Neural cell (in vitro differentiated cells): Measurements from ENCODE around the gene ETNK1. TPM values are rescaled to one million over a fixed set of nuclear protein-coding genes. Genes with fewer than 3 reads are reported as not detected.
A peak's percentile ranks its signal among the peaks of the same experiment; 100 is the strongest.

ENCODE experiments used
- H2AFZ ChIP-seq: fragments of 200-600, 300-800 bp; sonication (generic), shearing (Covaris generic); 2 replicates; pipeline ENCODE4 v1.6.0; 2014; ENCODE audit warnings: low read depth, mild to moderate bottlenecking, antibody characterized with exemption, low read length, moderate library complexity
- H3F3A ChIP-seq: fragments of 200-600 bp; shearing (Covaris generic); 2 replicates; pipeline ENCODE4 v1.6.1; 2016; ENCODE audit warnings: mild to moderate bottlenecking, moderate library complexity, mixed read lengths, antibody characterized with exemption, low read length; ENCODE audit not compliant: insufficient read depth, poor library complexity, severe bottlenecking
- H3K27ac ChIP-seq: fragments of 200-600, 300-800 bp; sonication (generic), shearing (Covaris generic); 2 replicates; pipeline ENCODE4 v1.5.1; 2014; ENCODE audit warnings: mild to moderate bottlenecking, low read length, moderate library complexity
- H3K27me3 ChIP-seq: fragments of 300-800, 200-600 bp; sonication (generic), shearing (Covaris generic); 2 replicates; pipeline ENCODE4 v1.6.0; 2014; ENCODE audit warnings: mild to moderate bottlenecking, low read depth, low read length, moderate library complexity; ENCODE audit not compliant: insufficient read depth
- H3K36me3 ChIP-seq: fragments of 300-800, 200-600 bp; sonication (generic), shearing (Covaris generic); 2 replicates; pipeline ENCODE4 v1.5.1; 2014; ENCODE audit warnings: mild to moderate bottlenecking, antibody characterized with exemption, low read length, moderate library complexity; ENCODE audit not compliant: insufficient read depth
- H3K4me2 ChIP-seq: fragments of 300-800, 200-600 bp; sonication (generic), shearing (Covaris generic); 2 replicates; pipeline ENCODE4 v1.6.0; 2014; ENCODE audit warnings: mild to moderate bottlenecking, low read length
- H3K4me3 ChIP-seq: fragments of 300-800, 200-600 bp; sonication (generic), shearing (Covaris generic); 2 replicates; pipeline ENCODE4 v1.5.1; 2014; ENCODE audit warnings: mild to moderate bottlenecking, low read length, moderate library complexity
- H3K79me2 ChIP-seq: fragments of 200-600 bp; shearing (Covaris generic); replicated peaks from 2 replicates; pipeline ENCODE4 v1.6.0; 2014; ENCODE audit warnings: mild to moderate bottlenecking, low read length, moderate library complexity; ENCODE audit not compliant: insufficient read depth
- H3K9ac ChIP-seq: fragments of 300-800, 200-600 bp; sonication (generic), shearing (Covaris generic); 2 replicates; pipeline ENCODE4 v1.6.1; 2016; ENCODE audit warnings: mild to moderate bottlenecking, low read length, mixed read lengths
- H3K9me2 ChIP-seq: fragments of 200-600 bp; shearing (Covaris generic); 2 replicates; pipeline ENCODE4 v1.6.1; 2016; ENCODE audit warnings: mild to moderate bottlenecking, low read length, mixed read lengths; ENCODE audit not compliant: insufficient read depth
- H3K9me3 ChIP-seq: fragments of 200-600, 300-800 bp; sonication (generic), shearing (Covaris generic); 2 replicates; pipeline ENCODE4 v1.6.1; 2016; ENCODE audit warnings: mild to moderate bottlenecking, mixed run types, low read length, moderate library complexity, mixed read lengths
- H4K20me1 ChIP-seq: fragments of 200-600 bp; shearing (Covaris generic); 2 replicates; pipeline ENCODE4 v1.6.1; 2016; ENCODE audit warnings: mild to moderate bottlenecking, mixed run types; ENCODE audit not compliant: insufficient read depth
- EZH2 ChIP-seq: fragments of 200-600, 300-800 bp; shearing (Covaris generic), sonication (generic); IDR thresholded peaks from 2 replicates; pipeline ENCODE4 v1.6.1; 2014; ENCODE audit warnings: antibody characterized with exemption, low read length, borderline replicate concordance, mild to moderate bottlenecking; ENCODE audit not compliant: insufficient read depth, poor library complexity, severe bottlenecking
- MXI1 ChIP-seq: fragments of 450-650 bp; conservative IDR thresholded peaks from 2 replicates; pipeline ENCODE4 v1.6.1; 2014; ENCODE audit warnings: antibody characterized with exemption, mild to moderate bottlenecking; ENCODE audit not compliant: poor library complexity, severe bottlenecking
- POLR2AphosphoS5 ChIP-seq: IDR thresholded peaks from 2 replicates; pipeline ENCODE4 v1.6.1; 2012
- RAD21 ChIP-seq: fragments of 450-650 bp; conservative IDR thresholded peaks from 2 replicates; pipeline ENCODE4 v1.6.1; 2014; ENCODE audit warnings: antibody characterized with exemption, mild to moderate bottlenecking, moderate library complexity
- SMC3 ChIP-seq: fragments of 450-650 bp; conservative IDR thresholded peaks from 2 replicates; pipeline ENCODE4 v1.6.1; 2014; ENCODE audit warnings: antibody characterized with exemption, mild to moderate bottlenecking, moderate library complexity; ENCODE audit not compliant: poor library complexity
- TAF1 ChIP-seq: IDR thresholded peaks from 2 replicates; pipeline ENCODE4 v1.6.1; 2012; ENCODE audit warnings: low read depth
- polyA plus RNA-seq: library from polyadenylated mRNA; depleted of rRNA; stranded (reverse); fragments of >200 nt; gene quantifications from 2 replicates; pipeline ENCODE4 v1.2.3, GENCODE V29; 2014
- TF ChIP-seq, protein P1 (sequence below): IDR thresholded peaks from 2 replicates; pipeline ENCODE4 v1.6.1; 2012; ENCODE audit warnings: borderline replicate concordance
- TF ChIP-seq, protein P2 (sequence below): fragments of 450-650 bp; IDR thresholded peaks from 2 replicates; pipeline ENCODE4 v1.5.1; 2014; ENCODE audit warnings: antibody characterized with exemption, mild to moderate bottlenecking, moderate library complexity; ENCODE audit not compliant: poor library complexity, severe bottlenecking

ETNK1 gene
- polyA plus RNA-seq, 1 donor from 2014 or later, result 78.5 TPM

DNA sequence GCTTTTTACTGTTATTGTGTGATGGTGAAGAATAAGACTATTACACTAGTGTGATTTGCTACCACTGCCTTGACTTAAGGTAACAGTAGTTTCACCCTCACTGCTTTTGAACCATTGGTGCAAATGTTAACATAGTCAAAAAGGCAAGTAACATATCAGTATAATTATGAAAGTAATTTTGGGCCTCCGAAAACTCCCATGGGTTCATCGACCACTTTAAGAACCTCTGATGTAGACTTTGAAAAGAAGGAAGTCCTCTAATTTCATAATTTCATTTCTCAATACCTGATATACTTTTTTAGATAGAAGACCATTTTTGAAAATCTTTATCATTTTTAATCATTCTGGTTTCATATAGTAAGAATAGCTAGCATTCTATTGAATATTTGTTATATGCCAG, 57.7 kb downstream of the ETNK1 start:
- TF ChIP-seq RAD21, result no peak
- no peak for TF ChIP-seq POLR2AphosphoS5
- no peaks in the 10 kb centered on the region for H3K79me2 ChIP-seq
- H3K9ac ChIP-seq, result no peak overlapping the region
- H4K20me1 ChIP-seq, result no peaks in the 10 kb centered on the region
- no peaks in the 10 kb centered on the region for H3F3A ChIP-seq
- no peak overlapping the region for H3K4me2 ChIP-seq
- no peak overlapping the region for H3K27ac ChIP-seq
- H3K4me3 ChIP-seq, result no peak overlapping the region
- no peaks in the 10 kb centered on the region for H3K9me2 ChIP-seq
- H3K9me3 ChIP-seq, result no peaks in the 10 kb centered on the region
- H3K27me3 ChIP-seq, result no peaks in the 10 kb centered on the region
- peaks cover 24% of the 10 kb centered on the region for H3K36me3 ChIP-seq
- H2AFZ ChIP-seq, result no peak overlapping the region

DNA sequence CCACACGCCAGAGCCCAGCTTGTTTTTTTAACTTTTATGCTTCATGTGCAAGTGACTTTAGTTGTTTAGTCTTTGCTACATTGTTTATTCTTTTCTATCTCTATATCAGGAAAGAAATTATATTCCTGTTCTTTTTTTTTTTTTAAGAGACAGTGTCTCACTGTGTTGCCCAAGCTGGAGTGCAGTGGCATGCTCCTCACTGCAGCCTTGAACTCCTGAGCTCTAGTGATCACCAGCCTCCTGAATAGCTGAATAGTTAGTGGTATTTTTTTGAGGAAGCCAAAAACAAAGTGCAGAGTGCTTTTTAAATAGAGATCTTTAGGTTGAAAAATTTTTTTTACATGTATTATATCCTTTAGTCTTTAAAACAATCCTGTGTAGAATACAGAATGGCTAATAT, 58.2 kb downstream of the ETNK1 start:
- Histone ChIP-seq H3K9ac (no peak overlapping the region), H3F3A (no peaks in the 10 kb centered on the region), H3K79me2 (no peaks in the 10 kb centered on the region), H3K9me2 (no peaks in the 10 kb centered on the region), H4K20me1 (no peaks in the 10 kb centered on the region), H3K36me3 (peaks cover 23% of the 10 kb centered on the region), H3K4me2 (no peak overlapping the region), H3K27ac (no peak overlapping the region), H3K9me3 (no peaks in the 10 kb centered on the region), H2AFZ (no peak overlapping the region), H3K27me3 (no peaks in the 10 kb centered on the region), H3K4me3 (no peak overlapping the region)
- TF ChIP-seq, protein P1, sequence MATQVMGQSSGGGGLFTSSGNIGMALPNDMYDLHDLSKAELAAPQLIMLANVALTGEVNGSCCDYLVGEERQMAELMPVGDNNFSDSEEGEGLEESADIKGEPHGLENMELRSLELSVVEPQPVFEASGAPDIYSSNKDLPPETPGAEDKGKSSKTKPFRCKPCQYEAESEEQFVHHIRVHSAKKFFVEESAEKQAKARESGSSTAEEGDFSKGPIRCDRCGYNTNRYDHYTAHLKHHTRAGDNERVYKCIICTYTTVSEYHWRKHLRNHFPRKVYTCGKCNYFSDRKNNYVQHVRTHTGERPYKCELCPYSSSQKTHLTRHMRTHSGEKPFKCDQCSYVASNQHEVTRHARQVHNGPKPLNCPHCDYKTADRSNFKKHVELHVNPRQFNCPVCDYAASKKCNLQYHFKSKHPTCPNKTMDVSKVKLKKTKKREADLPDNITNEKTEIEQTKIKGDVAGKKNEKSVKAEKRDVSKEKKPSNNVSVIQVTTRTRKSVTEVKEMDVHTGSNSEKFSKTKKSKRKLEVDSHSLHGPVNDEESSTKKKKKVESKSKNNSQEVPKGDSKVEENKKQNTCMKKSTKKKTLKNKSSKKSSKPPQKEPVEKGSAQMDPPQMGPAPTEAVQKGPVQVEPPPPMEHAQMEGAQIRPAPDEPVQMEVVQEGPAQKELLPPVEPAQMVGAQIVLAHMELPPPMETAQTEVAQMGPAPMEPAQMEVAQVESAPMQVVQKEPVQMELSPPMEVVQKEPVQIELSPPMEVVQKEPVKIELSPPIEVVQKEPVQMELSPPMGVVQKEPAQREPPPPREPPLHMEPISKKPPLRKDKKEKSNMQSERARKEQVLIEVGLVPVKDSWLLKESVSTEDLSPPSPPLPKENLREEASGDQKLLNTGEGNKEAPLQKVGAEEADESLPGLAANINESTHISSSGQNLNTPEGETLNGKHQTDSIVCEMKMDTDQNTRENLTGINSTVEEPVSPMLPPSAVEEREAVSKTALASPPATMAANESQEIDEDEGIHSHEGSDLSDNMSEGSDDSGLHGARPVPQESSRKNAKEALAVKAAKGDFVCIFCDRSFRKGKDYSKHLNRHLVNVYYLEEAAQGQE, result no peak
- TF ChIP-seq EZH2, result no peak
- TF ChIP-seq TAF1, result no peak

DNA sequence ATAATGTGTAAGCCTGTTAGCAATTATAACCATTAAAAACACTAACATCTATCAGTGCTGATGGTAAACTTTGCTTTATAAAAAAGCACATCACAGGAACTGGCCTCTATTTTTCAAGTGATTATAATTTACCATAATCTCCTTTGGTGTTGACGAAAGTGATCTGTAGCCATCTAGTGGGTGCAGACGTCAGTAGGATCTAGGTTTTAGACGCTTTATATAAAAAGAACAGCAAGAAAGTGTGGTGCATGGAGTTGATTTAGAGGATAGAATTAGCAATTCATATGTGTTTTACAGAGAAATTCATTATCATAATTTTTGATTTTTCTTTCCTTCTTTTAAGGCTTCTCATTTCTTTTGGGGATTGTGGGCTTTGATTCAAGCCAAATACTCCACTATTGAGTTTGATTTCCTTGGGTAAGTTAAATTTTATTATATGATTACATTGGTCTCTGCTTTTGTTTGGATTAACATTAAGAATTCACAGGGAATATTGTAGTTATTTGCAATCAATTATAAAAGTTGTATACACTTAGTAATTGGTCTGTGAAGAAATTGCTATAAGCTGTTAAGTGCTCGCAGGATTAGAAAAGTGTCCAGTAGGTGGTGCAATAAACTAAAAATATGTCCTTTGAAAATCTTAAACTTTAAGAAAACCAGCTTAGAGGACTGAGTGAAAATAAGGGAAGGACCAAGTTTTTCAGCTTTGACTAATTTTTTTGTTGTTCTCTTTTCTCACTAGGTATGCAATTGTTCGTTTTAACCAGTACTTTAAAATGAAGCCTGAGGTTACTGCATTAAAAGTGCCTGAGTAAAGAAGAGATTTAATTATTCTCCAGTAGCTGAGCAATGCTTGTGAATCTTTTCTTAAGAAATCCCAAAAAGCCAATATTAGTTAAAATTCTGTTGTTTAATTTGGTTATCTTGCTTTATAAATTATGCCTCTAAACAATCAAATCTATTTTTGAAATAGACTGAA, 59.5 kb downstream of the ETNK1 start:
- no peak overlapping the region for H3K27ac ChIP-seq
- H3K4me2 ChIP-seq, result no peak overlapping the region
- no peak overlapping the region for H3K9ac ChIP-seq
- TF ChIP-seq EZH2, result no peak
- TF ChIP-seq, protein P1, result no peak
- peak; percentile 56 for TF ChIP-seq SMC3
- TF ChIP-seq MXI1, result no peak
- TF ChIP-seq, protein P2, sequence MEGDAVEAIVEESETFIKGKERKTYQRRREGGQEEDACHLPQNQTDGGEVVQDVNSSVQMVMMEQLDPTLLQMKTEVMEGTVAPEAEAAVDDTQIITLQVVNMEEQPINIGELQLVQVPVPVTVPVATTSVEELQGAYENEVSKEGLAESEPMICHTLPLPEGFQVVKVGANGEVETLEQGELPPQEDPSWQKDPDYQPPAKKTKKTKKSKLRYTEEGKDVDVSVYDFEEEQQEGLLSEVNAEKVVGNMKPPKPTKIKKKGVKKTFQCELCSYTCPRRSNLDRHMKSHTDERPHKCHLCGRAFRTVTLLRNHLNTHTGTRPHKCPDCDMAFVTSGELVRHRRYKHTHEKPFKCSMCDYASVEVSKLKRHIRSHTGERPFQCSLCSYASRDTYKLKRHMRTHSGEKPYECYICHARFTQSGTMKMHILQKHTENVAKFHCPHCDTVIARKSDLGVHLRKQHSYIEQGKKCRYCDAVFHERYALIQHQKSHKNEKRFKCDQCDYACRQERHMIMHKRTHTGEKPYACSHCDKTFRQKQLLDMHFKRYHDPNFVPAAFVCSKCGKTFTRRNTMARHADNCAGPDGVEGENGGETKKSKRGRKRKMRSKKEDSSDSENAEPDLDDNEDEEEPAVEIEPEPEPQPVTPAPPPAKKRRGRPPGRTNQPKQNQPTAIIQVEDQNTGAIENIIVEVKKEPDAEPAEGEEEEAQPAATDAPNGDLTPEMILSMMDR, result peak; percentile 66
- TF ChIP-seq RAD21, result peak; percentile 66
- TF ChIP-seq TAF1, result no peak
- no peaks in the 10 kb centered on the region for H3F3A ChIP-seq
- H3K27me3 ChIP-seq, result no peaks in the 10 kb centered on the region
- H3K9me3 ChIP-seq, result no peaks in the 10 kb centered on the region
- H3K4me3 ChIP-seq, result no peak overlapping the region
- H3K9me2 ChIP-seq, result no peaks in the 10 kb centered on the region
- H3K36me3 ChIP-seq, result peaks cover 10% of the 10 kb centered on the region
- no peaks in the 10 kb centered on the region for H3K79me2 ChIP-seq
- no peaks in the 10 kb centered on the region for H4K20me1 ChIP-seq
- no peak overlapping the region for H2AFZ ChIP-seq
